GM18873 (cell line): ENCODE data around the gene YEATS4.

Experiments
- ATAC-seq: cut with Tn5 transposase; IDR thresholded peaks from one replicate; pipeline ENCODE4 v1.9.1; 2021; ENCODE audit warnings: mild to moderate bottlenecking, moderate library complexity, moderate number of reproducible peaks; ENCODE audit not compliant: unreplicated experiment, low FRiP score

The YEATS4 gene

DNA sequence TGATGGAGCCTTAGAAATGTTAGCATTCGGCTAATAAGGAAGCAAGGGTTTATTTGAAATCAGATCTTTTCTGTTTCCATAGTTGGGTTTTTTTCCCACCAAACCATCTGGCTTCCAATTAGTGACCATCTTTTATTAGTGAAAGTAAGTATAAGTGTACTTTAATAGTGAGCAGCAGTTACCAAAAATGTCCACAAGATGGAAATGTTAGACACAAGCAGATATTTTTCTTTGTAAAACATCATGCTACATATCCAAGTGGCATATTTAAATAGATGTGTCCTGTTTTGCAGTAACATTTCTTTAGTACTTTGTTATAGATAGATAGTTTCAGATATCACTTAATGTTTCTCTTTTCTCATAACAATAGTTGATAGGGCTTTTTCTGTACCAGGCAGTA is 28.8 kb downstream of the YEATS4 start:
- ATAC-seq: no peak

DNA sequence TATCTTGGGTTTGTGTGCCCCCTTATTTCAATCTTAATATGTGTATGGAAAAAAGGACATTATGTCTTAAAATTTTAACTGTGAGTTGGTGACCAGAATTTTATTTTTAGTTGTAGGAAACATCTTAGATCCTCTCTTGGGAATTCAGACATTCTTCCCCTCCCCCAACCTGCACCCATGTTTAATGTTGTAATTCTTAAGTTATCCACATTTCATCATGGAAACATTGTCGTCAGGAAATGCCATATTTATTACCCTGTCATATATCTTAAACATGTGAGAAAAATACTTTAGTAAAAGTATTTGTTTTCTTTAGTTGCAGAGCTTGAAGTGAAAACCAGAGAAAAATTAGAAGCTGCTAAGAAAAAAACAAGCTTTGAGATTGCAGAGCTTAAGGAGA is 30.3 kb downstream of the YEATS4 start:
- no peak for ATAC-seq

DNA sequence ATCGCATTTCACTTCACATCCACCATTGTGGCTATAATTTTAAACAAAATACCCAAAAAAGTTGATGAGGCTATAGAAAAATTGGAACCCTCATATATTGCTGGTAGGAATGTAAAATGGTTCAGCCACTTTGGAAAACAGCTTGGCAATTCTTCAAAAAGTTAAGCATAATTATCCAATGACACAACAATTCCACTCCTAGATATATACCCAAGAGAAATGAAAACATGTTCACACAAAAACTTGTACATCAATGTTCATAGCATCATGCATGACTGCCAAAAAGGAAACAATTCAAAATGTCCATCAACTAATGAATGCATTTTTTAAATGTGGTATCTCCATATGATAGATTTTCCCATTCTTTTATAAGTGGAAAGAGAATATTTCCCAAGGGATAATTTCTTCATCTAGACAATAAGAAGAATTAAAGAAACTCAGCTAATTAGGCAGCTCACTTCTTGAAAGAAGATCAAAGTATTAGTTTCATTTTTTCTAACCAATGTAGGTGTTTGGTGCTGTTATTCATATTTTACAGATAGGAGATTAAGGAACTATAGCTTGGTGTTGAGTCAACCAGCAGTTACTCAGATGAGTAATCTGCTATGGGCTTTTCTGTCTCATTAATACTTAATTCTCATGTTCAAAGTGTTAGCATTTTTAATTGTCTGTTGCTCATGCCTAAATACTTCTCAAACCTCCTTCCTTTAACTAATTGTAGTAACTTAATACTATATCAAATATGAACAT is 32.8 kb downstream of the YEATS4 start:
- ATAC-seq: no peak

DNA sequence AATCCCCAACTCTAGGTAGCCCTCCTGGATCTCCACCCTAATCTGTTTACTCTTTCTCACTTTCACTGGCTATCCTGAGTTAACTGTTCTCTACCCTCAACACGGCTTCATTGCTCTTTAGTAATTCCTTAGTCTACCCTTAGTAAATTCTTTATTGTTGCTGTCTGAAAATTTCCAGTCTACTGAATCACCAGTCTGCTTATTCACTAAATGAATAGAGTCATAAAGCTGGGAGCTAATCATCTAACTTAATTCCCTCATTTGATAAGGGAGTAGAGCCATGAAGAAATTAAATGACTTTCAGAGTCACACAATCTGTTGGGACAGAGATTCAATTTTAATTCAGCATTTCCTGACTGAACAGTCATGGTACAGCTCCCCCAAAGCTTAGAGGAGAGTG is 36.5 kb downstream of the YEATS4 start:
- ATAC-seq: no peak

DNA sequence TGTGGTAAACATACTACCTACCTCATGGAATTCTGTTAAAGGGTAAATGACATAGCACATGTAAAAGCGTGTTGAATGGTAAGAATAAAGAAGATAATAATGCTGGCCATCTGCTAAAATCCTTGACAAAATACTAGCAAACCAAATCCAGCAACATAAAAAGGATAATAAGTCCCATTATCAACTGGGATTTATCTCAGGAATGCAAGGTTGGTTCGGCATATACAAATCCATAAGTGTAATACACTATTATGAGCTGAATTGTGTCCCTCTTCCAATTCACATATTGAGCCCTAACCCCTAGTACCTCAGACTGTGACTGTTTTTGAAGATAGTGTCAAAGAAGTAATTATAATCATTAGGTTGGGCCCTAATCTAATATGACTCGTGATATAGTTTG is 37.4 kb downstream of the YEATS4 start:
- ATAC-seq: no peak

DNA sequence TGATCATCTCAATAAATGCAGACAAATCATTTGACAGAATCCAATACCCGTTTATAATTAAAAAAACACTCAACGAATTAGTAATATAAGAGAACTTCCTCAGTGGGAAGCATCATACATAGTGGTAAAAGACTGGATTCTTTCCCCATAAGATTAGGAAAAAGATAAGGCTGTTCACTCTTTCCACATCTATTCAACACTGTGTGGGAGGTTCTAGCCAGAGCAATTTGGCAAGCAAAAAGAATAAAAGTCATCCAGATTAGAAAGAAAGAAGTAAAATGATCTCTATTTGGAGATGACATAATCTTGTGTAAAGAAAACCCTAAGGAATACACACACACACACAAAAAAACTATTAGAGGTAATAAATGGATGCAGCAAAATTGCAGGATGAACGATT is 38.4 kb downstream of the YEATS4 start:
- no peak for ATAC-seq

DNA sequence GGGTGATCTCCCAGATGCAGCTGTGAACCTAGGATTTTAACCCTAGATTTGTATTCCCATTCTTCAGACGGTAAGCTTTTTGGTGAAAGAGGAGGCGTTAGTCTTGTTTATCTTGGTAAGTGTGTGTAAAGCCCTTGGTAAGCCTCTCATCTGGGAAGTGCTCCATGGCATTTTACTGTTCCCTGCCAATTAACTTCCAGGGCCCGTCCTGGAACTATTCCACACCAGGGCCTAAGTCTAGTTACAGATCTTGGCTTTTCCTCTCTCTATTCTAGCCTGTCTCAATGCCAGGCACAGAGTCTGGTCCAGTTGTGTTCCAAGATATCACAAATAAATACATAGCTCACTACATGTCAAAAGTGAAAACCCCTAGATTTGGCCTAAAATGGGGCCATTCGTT is 42.4 kb downstream of the YEATS4 start:
- ATAC-seq: no peak

DNA sequence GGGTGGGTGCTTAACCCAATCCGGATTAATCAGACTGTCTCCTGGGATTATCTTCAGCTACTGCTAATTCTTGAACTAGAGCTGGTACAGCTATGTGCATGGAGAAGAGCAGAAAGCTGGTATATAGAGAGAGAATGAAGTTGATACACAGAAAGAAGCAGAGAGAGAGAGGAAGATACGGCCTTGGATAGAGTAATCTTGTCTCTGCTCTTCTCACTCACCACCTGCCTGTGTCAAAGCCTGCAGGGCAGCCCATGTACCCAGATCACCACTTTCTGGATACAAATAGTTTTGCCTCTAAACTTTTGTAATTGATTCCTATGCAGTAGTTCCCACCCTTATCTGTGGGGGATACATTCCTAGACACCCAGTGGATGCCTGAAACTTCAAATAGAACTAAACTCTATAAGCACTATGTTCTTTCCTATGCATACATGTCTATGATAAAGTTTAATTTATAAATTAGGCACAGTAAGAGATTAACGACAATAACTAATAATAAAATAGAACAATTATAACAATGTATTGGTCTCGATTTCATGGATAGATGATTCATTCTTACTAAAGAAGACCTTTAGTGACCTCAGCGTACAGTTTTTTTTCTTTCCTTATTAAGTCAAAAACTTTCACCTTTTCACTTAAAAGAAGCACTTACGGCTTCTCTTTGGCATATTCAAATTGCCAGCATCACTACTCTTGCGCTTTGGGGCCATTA is 45.5 kb downstream of the YEATS4 start:
- no peak for ATAC-seq

DNA sequence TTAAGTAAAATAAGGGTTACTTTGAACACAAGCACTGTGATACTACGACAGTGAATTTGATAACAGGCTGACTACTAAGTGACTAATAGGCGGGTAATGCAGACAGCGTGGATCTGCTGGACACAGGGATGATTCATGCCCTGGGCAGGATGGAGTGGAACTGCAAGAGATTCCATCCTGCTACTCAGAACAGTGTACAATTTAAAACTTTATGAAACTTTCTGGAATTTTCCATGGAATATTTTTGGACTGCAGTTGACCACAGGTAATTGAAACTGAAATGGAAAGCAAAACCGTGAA is 46.0 kb downstream of the YEATS4 start:
- ATAC-seq: no peak

DNA sequence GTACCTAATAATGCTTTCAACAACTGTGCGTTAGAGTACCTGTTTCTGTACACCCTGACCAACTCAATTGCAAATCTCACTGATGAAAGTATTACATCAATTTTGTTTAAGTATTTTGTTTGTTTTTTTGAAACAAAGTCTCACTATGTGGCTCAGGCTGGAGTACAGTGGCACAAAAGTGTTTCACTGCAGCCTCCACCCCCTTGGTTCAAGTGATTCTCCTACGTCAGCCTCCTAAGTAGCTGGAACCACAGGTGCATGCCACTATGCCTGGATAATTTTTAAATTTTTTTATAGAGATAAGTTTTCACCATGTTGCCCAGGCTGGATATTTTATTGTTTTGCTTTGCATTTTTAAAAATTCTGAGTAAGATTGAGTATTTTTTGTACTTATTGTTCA is 46.7 kb downstream of the YEATS4 start:
- no peak for ATAC-seq

DNA sequence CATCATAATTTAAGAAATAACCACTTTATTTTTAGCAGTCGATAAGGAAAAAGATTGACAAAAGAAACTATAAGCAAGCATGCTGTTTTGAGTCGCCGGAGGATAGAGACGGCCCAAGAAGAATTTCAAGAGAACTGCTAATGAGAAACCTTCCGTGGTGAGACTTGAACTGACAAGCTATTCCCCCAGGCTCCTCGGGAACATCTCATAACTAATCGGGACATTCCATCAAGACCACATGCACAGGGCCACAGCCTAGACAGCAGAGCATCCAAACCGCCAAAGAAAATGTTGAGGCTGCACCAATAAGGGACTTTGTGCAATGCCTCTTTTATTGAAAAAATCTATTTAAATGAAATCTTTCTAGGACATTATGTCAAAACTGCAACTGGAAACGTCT is 51.0 kb downstream of the YEATS4 start:
- no peak for ATAC-seq

DNA sequence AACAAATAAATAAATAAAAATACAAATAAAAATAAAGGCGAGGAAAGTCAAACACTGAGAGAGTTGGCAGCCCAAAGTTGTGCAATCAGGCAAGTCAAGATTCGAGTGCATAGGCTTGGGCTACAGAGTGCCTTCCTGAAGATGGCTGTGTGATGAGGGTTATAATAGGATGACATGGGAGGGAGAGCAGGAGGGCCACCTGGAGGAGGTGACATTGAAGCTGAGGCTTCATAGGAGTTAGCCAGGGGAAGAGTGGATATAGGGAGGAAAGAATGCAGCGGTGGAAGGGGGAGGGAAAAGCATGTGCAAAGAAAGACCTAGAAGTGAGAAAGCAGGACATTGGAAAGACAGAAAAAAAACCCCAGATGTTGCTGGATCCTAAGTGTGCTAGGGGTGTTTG is 53.1 kb downstream of the YEATS4 start:
- ATAC-seq: no peak

DNA sequence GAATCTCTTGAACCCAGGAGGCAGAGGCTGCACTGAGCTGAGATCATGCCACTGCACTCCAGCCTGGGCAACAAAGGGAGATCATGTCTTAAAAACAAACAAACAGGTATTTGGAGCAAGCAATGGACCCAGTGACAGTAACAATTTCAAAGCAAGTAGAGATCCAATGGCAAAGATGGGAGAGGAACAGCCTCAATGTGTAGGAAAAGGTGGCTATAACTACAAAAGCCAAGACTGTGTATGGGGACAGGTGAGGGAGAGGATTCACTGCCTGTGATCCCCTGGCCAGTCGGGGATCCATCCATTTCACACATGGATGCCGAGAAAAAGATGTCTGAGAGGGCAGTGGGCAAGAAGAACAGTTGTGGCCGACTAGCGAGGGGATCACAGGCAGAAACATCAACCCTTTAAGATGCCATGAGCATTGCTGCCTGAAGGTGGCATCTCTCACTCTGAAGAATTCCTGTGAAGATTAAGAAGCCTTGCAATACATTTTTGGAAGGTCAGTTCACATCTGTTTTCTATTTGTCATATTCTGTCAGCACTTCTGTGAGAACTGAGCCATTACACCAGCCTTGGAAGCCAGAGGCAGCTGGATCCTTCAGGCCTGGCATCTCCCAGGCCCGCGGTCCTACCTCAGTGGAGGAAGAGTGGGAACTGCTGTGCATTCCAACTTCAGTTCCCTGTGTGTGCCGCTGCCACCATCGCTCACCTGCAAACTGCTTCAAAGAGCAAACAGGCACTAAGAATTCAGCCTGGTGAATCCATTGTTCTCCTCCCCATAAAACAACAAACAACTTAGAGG is 56.1 kb downstream of the YEATS4 start:
- ATAC-seq: no peak

DNA sequence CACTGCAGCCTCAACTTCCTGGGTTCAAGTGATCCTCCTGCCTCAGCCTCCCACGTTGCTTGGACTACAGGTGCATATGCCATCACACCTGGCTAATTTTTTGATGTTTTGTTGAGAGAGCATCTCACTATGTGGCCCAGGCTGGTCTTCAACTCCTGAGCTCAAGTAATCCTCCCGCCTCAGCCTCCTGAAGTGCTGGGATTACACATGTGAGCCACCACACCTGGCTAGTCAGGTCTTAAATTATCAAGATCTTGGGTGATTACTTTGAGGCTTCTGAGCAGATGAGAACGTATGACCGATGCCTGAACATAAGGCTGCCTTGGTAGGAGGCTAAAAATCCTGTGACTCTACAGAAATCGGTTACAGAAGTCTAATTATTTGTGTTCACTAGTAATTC is 57.7 kb downstream of the YEATS4 start:
- no peak for ATAC-seq

DNA sequence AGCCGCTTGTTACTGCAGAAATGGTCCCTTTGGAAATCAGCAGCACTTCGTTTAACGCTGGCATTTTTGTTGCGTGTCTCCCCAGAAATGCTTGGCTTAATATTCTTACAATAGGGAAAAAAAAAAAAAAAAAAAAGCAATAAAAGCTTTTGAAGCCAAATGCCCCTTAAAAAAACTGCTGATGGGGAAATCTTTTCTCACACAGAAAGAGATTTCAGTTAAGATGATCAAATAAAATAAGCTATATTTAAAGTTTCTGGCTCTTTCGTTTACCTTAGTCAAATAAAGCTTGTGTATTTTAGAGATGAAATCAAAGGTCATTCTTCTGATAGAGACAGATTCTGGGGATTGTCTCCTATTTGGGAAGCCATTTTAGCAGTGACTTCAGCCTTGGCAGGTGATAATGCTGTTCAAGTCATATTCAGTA is 58.2 kb downstream of the YEATS4 start:
- no peak for ATAC-seq

DNA sequence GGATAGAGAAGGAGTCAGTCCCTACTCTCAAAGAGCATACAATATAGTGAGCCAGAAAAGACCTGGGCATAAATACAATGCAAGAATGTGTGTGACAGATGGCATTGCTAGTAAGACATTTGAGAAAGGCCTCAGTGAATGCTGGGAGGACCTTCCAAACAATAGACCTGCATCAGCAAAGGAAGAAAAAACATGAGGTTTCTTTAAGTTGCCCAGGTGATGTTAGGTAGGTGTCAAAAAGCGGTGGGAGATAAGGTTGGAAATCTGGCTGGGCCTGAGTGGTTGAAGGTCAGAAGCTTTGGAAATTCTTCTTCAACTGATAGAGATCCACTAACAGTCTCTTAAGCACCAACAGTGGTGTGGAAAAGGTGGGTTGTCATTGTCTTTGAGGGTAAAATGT is 60.2 kb downstream of the YEATS4 start:
- no peak for ATAC-seq

DNA sequence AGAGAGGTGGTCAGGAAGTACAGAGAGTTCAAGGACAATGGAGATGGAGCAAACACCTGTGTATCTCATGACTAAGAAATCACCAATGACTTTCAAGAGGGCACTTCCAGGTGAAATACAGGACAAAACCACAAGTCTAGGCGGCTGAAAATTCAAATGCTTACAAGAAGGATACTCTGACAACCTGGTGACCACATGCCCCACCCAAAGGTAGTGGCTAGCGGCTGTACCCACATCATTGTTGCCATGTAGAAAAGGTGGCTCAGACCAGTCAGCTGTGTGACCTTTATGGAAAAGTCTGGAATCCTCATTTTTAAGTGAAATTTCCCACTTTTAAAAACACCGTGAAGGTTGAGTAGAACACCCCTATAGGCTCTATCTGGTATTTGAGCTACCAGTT is 62.0 kb downstream of the YEATS4 start:
- ATAC-seq: no peak

DNA sequence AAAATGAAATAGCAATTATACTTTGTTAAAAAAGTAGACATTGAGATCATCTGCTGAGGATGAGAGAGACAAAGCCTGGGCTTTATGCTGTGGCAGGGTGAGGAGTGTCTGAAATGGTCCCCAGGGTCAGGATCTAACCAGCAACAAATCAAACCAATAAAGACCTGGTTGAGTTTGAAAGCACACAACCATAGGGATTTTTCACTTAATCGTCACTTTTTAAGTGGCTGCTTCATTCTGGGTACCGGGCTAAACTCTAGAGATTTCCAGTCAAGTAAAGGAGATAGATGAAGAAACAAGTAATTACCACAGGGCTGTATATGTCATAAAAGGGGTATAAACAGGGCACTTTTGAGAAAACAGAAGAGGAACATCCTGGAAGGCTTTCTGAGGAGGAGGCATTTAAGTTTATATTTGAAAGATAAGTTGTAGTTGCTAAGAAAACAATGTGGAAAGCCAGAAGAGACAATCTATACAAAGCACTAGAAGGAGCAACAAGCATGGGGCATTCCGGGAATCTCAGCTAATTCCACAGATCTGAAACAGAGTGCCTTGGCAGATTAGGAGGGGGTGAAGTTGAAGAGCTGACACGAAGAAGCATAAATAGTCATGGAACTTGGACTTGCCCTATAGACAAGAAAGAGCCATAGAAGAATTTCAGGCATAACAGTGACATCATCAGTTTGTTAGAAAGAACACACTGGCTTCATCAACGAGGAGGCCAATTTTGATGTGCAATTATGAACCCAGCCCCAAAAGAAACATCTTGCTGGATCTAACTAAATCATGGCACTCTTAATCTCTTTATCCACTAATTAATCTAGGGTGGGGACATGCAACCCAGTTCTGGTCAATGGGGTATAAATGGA is 63.7 kb downstream of the YEATS4 start:
- ATAC-seq: no peak

DNA sequence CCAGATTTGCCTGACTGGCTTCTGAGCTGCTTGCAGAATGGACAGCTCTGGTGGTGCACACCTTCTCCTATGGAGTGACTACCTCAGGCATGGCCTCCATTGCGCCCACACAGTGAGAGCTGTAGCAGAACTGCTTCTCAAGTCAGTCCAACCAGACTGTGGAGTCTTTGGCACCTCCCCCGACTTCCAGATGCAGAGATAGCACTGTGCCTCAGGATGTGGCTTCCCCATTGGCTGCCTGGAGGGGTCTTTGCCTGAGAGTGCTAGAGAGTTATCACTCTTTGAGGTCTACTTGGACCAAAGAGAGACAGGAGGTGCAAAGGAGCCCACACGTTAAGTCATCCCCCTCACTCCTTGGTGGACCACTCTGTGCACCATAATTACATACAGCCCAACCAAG is 65.9 kb downstream of the YEATS4 start:
- no peak for ATAC-seq

DNA sequence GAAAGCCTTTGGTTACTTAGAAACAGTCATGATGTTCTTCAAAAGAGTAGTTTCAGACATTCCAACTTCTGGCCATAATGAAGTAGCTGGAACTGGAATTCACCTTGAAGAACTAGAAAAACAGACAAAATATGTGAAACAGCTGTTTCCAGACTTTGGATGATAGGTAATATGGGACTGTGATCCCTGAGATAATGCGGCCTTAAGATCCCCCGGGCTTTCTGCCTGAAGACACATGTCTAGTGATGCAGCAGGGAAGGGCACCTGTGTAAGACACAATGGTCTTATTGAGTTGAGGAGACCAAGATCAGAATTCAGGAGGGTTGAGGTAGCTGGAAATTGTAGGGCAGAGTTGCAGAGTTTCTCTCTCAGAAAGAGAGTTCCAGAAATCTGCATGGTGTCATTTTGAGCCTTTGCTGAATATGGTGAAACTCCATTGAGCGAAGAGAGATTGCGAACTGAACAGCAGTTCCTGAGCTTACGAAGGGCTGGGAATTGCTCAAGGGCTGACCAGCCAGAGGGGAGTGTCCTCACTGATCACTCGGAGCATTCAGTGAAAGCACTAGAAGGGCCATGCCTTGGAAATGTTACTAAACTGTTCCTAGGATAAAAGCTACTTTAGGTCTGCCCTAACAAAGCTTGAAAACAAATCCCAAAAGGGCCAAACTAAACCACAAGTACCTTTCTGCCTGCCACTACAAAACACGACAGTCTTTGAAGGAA is 69.0 kb downstream of the YEATS4 start:
- no peak for ATAC-seq
